IMR-90 (cell line): Measurements from ENCODE around the gene SLC17A9. TPM values are rescaled to one million over a fixed set of nuclear protein-coding genes. Genes with fewer than 3 reads are reported as not detected.

ENCODE experiments used
- ATAC-seq: fragments of 200-7000 bp; cut with Tn5 transposase; 2 replicates; pipeline ENCODE4 v1.9.1; 2020; ENCODE audit warnings: low read depth, mild to moderate bottlenecking, moderate library complexity
- BruUV-seq: library from RNA; stranded (reverse); fragments of 400-500 nt; replicated peaks from 2 replicates; lab custom pipeline; 2021; lab: Mats Ljungman, UMichigan
- CTCF ChIA-PET: fragments of 300-600 bp; formaldehyde crosslinking; extraction: SDS; loops from one replicate; lab custom pipeline; 2021; ENCODE audit warnings: antibody characterized with exemption; lab: Yijun Ruan, JAX
- POLR2A ChIA-PET: fragments of 300-600 bp; sonication (Branson Sonifier 250); formaldehyde crosslinking; loops from one replicate; lab custom pipeline; 2022; ENCODE audit warnings: antibody characterized with exemption; ENCODE audit not compliant: unreplicated experiment; lab: Charles Lee
- DNase-seq: peaks from one replicate; pipeline ENCODE4 v3.0.0; 2013
- H2AFZ ChIP-seq: replicated peaks from 2 replicates; pipeline ENCODE3; 2013; ENCODE audit warnings: low read length, mild to moderate bottlenecking; ENCODE audit not compliant: poor library complexity
- H2AK5ac ChIP-seq: 2 replicates; pipeline ENCODE4 v1.6.1; 2013; ENCODE audit warnings: low read depth, low read length, inconsistent platforms
- H2AK9ac ChIP-seq: replicated peaks from 2 replicates; pipeline ENCODE3; 2013; ENCODE audit warnings: mild to moderate bottlenecking, low read depth, low read length, moderate library complexity; ENCODE audit not compliant: poor library complexity
- H2BK120ac ChIP-seq: 2 replicates; pipeline ENCODE4 v1.6.1; 2013; ENCODE audit warnings: low read depth, low read length, inconsistent platforms
- H2BK15ac ChIP-seq: 3 replicates; pipeline ENCODE4 v1.6.1; 2013; ENCODE audit warnings: low read depth, low read length, inconsistent platforms
- H2BK20ac ChIP-seq: 2 replicates; pipeline ENCODE4 v1.6.1; 2013; ENCODE audit warnings: low read depth, mild to moderate bottlenecking, inconsistent platforms, low read length, moderate library complexity
- H2BK5ac ChIP-seq: 2 replicates; pipeline ENCODE4 v1.6.1; 2013; ENCODE audit warnings: mild to moderate bottlenecking, low read depth, low read length, inconsistent platforms; ENCODE audit not compliant: poor library complexity, severe bottlenecking
- H3K14ac ChIP-seq: replicated peaks from 2 replicates; pipeline ENCODE4 v1.6.1; 2013; ENCODE audit warnings: low read depth, low read length, inconsistent platforms
- H3K18ac ChIP-seq: 2 replicates; pipeline ENCODE4 v1.6.1; 2013; ENCODE audit warnings: low read depth, low read length, control low read depth
- H3K23ac ChIP-seq: 2 replicates; pipeline ENCODE4 v1.6.1; 2013; ENCODE audit warnings: low read depth, low read length, inconsistent platforms
- H3K27ac ChIP-seq: 2 replicates; pipeline ENCODE4 v1.5.1; 2013; ENCODE audit warnings: mild to moderate bottlenecking, control low read depth, low read length; ENCODE audit not compliant: insufficient read depth
- H3K27me3 ChIP-seq: 2 replicates; pipeline ENCODE4 v1.6.1; 2013; ENCODE audit warnings: low read length; ENCODE audit not compliant: control insufficient read depth, insufficient read depth
- H3K36me3 ChIP-seq: 2 replicates; pipeline ENCODE4 v1.6.1; 2013; ENCODE audit warnings: low read length, mixed read lengths; ENCODE audit not compliant: control insufficient read depth, insufficient read depth
- H3K4ac ChIP-seq: 2 replicates; pipeline ENCODE4 v1.6.1; 2013; ENCODE audit warnings: low read depth, low read length, inconsistent platforms
- H3K4me1 ChIP-seq: 2 replicates; pipeline ENCODE4 v1.6.1; 2013; ENCODE audit warnings: low read length, mixed read lengths; ENCODE audit not compliant: control insufficient read depth, insufficient read depth
- H3K4me2 ChIP-seq: 2 replicates; pipeline ENCODE4 v1.6.1; 2013; ENCODE audit warnings: low read depth, mild to moderate bottlenecking, control low read depth, low read length, moderate library complexity
- H3K4me3 ChIP-seq: 2 replicates; pipeline ENCODE4 v1.5.1; 2013; ENCODE audit warnings: low read depth, mild to moderate bottlenecking, control low read depth, low read length, moderate library complexity; ENCODE audit not compliant: insufficient read depth
- H3K56ac ChIP-seq: 2 replicates; pipeline ENCODE4 v1.6.1; 2013; ENCODE audit warnings: low read length, inconsistent platforms; ENCODE audit not compliant: insufficient read depth; ENCODE audit errors: extremely low read depth
- H3K79me1 ChIP-seq, 2 experiments: 2 replicates each; pipeline ENCODE4 v1.6.1; 2013; ENCODE audit warnings: low read length in 2 of 2, inconsistent platforms in 1 of 2, low read depth in 1 of 2
- H3K9ac ChIP-seq: 2 replicates; pipeline ENCODE4 v1.6.1; 2013; ENCODE audit warnings: low read depth, low read length, control low read depth
- H3K9me1 ChIP-seq: 2 replicates; pipeline ENCODE4 v1.6.1; 2013; ENCODE audit warnings: low read length, inconsistent platforms; ENCODE audit not compliant: insufficient read depth
- H3K9me3 ChIP-seq: 2 replicates; pipeline ENCODE4 v1.6.1; 2013; ENCODE audit warnings: low read length; ENCODE audit not compliant: control insufficient read depth, insufficient read depth
- H4K20me1 ChIP-seq: 2 replicates; pipeline ENCODE4 v1.6.1; 2013; ENCODE audit warnings: low read length, inconsistent platforms; ENCODE audit not compliant: insufficient read depth
- H4K5ac ChIP-seq: 2 replicates; pipeline ENCODE4 v1.6.1; 2013; ENCODE audit warnings: mild to moderate bottlenecking, low read depth, low read length, control low read depth
- H4K8ac ChIP-seq, 2 experiments: 2 replicates each; pipeline ENCODE4 v1.6.1; 2013; ENCODE audit warnings: low read depth in 2 of 2, low read length in 2 of 2, control low read depth in 1 of 2, inconsistent platforms in 1 of 2
- H4K91ac ChIP-seq: 2 replicates; pipeline ENCODE4 v1.6.1; 2013; ENCODE audit warnings: low read depth, low read length, inconsistent platforms; ENCODE audit not compliant: insufficient read depth
- CEBPB ChIP-seq: IDR thresholded peaks from 2 replicates; pipeline ENCODE4 v1.6.1; 2012; ENCODE audit warnings: low read depth, low read length, improper control_type of control experiment
- CHD1 ChIP-seq: IDR thresholded peaks from 2 replicates; pipeline ENCODE4 v1.6.1; 2012; ENCODE audit warnings: low read depth, low read length, improper control_type of control experiment
- CTCF ChIP-seq: conservative IDR thresholded peaks from 2 replicates; pipeline ENCODE4 v1.5.1; 2012; ENCODE audit warnings: mild to moderate bottlenecking, low read depth, low read length, improper control_type of control experiment
- FOS ChIP-seq: fragments of 150-350 bp; IDR thresholded peaks from 2 replicates; pipeline ENCODE4 v1.6.1; 2016; ENCODE audit warnings: low read depth, low read length
- MAFK ChIP-seq: IDR thresholded peaks from 2 replicates; pipeline ENCODE4 v1.6.1; 2012; ENCODE audit warnings: low read depth, low read length, improper control_type of control experiment
- MXI1 ChIP-seq: IDR thresholded peaks from 2 replicates; pipeline ENCODE4 v1.6.1; 2012; ENCODE audit warnings: low read depth, mild to moderate bottlenecking, low read length, moderate library complexity, borderline replicate concordance
- NFE2L2 ChIP-seq: fragments of 150-350 bp; IDR thresholded peaks from 2 replicates; pipeline ENCODE4 v1.6.1; 2016; ENCODE audit warnings: low read depth, mild to moderate bottlenecking, low read length
- RCOR1 ChIP-seq: IDR thresholded peaks from 2 replicates; pipeline ENCODE4 v1.6.1; 2012; ENCODE audit warnings: mild to moderate bottlenecking, low read length, improper control_type of control experiment; ENCODE audit not compliant: insufficient replicate concordance
- RFX5 ChIP-seq: IDR thresholded peaks from 2 replicates; pipeline ENCODE4 v1.8.0; 2012; ENCODE audit warnings: low read depth, mild to moderate bottlenecking, low read length, moderate library complexity
- SMC3 ChIP-seq: fragments of 150-350 bp; IDR thresholded peaks from 2 replicates; pipeline ENCODE4 v1.6.1; 2016; ENCODE audit warnings: low read depth, mild to moderate bottlenecking, antibody characterized with exemption, low read length, moderate library complexity
- WGBS, 2 experiments: methylation state at CpG; one replicate each; pipeline versions ENCODE4 v1.1.5 to v1.1.7; 2013; ENCODE audit warnings: missing lambda C conversion rate in 2 of 2; ENCODE audit not compliant: insufficient read length in 1 of 2; ENCODE audit errors: extremely low coverage in 2 of 2; 5-methylcytosine and 5-hydroxymethylcytosine counted together
- dilution Hi-C: fragments of 300-500 bp; cut with HindIII; formaldehyde crosslinking; loops from one replicate; pipeline ENCODE4 v1.14.3; 2018; ENCODE audit warnings: low sequenced_read_pairs; ENCODE audit not compliant: unreplicated experiment
- in situ Hi-C: fragments of 300-500 bp; cut with MboI; formaldehyde crosslinking; loops from 3 replicates; pipeline ENCODE4 v1.14.3; 2019; ENCODE audit warnings: low sequenced_read_pairs, inconsistent platforms, mixed read lengths
- intact Hi-C: fragments of 100-400 bp; cut with micrococcal nuclease; formaldehyde crosslinking; loops from 2 replicates; pipeline ENCODE4 v1.10.0; 2022
- polyA plus RNA-seq, 3 experiments: library from polyadenylated mRNA; depleted of rRNA; stranded (reverse); fragments of >200 nt; gene quantifications; 2 replicates each; pipeline ENCODE4 v1.2.3, GENCODE V29; 2012; ENCODE audit warnings: low replicate concordance in 1 of 3
- total RNA-seq: library from RNA; depleted of rRNA; stranded (reverse); fragments of >200 nt; gene quantifications from 2 replicates; pipeline ENCODE4 v1.2.3, GENCODE V29; 2012

Gene SLC17A9
- total and polyA plus RNA-seq, 2 of the 4 experiments (the other 2 are of a cell fraction), result 2.2 to 14.4 TPM

GRCh38 chr20:62946918-62947317, 5.6 kb upstream of the SLC17A9 start:
- Histone ChIP-seq H2BK120ac (no peak overlapping the region), H3K4me1 (peaks cover 1% of the 10 kb centered on the region; the same call in 1 of the 2 replicates), H2AFZ (no peak overlapping the region), H3K79me1 (peaks cover 20 to 62% of the 10 kb centered on the region in 2 experiments), H3K14ac (no peak overlapping the region), H3K9me3 (peaks cover 2% of the 10 kb centered on the region; the same call in 1 of the 2 replicates), H3K9ac (no peak overlapping the region), H2BK20ac (no peak overlapping the region), H3K27me3 (no peaks in the 10 kb centered on the region), H3K23ac (no peak overlapping the region), H3K18ac (no peak overlapping the region), H2BK15ac (no peak overlapping the region), H3K27ac (no peak overlapping the region), H2AK5ac (no peak overlapping the region), H2AK9ac (no peak overlapping the region), H2BK5ac (no peak overlapping the region), H4K8ac (no peak overlapping the region), H3K4me2 (no peak overlapping the region), H3K4me3 (no peak overlapping the region), H4K5ac (no peak overlapping the region), H3K36me3 (peaks cover 65% of the 10 kb centered on the region), H4K20me1 (peaks cover 28% of the 10 kb centered on the region), H3K4ac (no peak overlapping the region), H4K91ac (no peak overlapping the region), H3K56ac (no peak overlapping the region), H3K9me1 (peaks cover 8% of the 10 kb centered on the region; the same call in 1 of the 2 replicates)
- BruUV-seq, result no TSS peak
- 87% methylated on average over 3 of the region's 10 CpGs; no CpG with 5 or more reads in 1 of the 2 experiments for WGBS, 2 experiments
- CTCF ChIA-PET, result no interaction called here
- intact Hi-C loops (no loop called here), in situ Hi-C loops (no loop called here), dilution Hi-C loops (no loop called here)
- POLR2A ChIA-PET, result no interaction called here
- DNase-seq (no peak), ATAC-seq (no peak)
- no peak for TF ChIP-seq NFE2L2
- TF ChIP-seq FOS, result no peak
- no peak for TF ChIP-seq MXI1
- no peak for TF ChIP-seq SMC3
- TF ChIP-seq CHD1, result no peak
- TF ChIP-seq CEBPB, result no peak
- TF ChIP-seq MAFK, result no peak
- no peak for TF ChIP-seq RCOR1
- no peak for TF ChIP-seq RFX5
- TF ChIP-seq CTCF, result no peak
